Stimulated activated CD4-positive, alpha-beta T cell treated with anti-CD3 and anti-CD28 coated beads, Interleukin-12 subunit alpha, Interleukin-12 subunit beta, amount 100 ng/mL, for 24 hours (primary cell): ENCODE results near the gene CAPN13.

Experiments
- DNase-seq, 2 experiments: peaks; one replicate each; pipeline ENCODE4 v3.0.0-alpha.2; 2020; ENCODE audit warnings: low read depth in 2 of 2

The CAPN13 gene, protein sequence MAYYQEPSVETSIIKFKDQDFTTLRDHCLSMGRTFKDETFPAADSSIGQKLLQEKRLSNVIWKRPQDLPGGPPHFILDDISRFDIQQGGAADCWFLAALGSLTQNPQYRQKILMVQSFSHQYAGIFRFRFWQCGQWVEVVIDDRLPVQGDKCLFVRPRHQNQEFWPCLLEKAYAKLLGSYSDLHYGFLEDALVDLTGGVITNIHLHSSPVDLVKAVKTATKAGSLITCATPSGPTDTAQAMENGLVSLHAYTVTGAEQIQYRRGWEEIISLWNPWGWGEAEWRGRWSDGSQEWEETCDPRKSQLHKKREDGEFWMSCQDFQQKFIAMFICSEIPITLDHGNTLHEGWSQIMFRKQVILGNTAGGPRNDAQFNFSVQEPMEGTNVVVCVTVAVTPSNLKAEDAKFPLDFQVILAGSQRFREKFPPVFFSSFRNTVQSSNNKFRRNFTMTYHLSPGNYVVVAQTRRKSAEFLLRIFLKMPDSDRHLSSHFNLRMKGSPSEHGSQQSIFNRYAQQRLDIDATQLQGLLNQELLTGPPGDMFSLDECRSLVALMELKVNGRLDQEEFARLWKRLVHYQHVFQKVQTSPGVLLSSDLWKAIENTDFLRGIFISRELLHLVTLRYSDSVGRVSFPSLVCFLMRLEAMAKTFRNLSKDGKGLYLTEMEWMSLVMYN

DNA sequence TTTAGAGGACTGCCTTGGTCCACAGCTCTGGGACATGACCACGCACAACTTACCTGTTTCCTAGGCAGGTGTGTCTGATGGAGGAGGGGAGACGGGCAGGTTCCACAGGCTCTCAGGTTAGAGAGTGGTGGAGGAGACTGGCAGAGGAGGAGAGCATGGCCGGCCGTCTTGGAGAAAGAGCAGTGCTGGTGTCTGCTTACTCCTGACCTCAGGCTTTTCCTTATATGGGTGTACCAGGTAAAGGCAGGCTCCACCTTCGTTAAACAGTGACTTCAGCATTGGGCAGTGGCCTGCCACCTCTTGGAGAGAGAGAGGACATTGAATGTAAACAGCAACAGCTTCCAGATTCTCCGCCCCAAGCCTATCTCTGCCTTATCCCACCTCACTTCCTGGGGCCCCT lies at the start of gene CAPN13:
Gene CAPN13, minus strand, starts transcription at position 198 of the 400 bp plus-strand sequence. CDS start 20,121 bp downstream, outside the sequence.
- no peak for DNase-seq

DNA sequence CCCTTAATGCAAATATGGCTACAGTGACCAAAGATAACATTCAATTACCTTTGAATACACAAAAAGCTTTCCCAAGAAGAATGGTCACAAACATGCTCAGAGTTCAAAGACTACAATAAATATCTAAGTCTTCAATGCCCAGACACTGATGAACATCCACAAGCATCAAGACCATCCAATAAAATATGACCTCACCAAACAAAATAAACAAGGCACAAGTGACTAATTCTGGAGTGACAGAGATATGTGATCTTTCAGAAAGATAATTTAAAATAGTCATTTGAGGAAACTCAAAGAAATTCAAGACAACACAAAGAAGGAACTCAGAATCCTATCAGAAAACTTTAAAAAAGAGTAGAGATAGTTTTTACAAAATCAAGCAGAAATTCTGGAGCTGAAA lies 40.6 kb upstream of the CAPN13 start:
- no peak for DNase-seq

DNA sequence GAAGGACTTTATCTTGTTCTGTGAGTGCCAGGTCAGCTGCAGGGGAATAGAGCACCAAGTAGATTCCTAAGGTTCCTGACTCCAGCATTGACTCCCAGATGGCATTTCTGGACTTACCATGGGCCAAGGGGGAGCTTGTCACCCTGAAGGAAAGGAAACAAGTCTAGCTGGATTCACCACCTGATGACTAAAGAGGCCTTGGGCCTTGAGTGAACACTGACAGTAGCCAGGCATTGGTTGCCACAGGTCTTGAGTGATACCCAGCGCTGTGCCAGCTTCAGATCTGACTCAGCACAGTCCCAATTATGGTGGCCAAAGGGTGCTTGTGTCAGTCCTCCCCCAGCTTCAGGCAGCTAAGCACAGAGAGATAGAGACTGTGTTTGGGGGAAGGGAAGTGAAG lies 40.1 kb upstream of the CAPN13 start:
- no peak for DNase-seq

DNA sequence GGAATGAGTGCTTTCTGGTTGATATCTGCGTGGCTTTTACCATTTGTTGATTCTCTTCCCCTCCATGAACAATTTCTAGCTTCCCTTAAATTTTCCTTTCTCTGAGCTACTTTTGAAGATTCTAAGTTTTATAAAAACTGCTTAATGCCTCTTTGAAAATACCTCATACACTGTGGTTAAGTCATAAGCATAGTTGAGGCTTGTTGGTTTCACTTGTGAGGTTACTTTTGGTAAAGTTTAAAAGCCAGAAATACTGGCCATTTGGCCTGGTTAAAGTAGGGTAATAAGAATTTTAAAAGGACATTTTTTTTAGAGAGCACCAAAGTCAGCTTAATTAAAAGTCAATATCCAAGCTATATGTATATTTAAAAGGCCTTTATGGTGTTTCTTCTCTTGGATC lies 21.3 kb upstream of the CAPN13 start:
- no peak for DNase-seq

DNA sequence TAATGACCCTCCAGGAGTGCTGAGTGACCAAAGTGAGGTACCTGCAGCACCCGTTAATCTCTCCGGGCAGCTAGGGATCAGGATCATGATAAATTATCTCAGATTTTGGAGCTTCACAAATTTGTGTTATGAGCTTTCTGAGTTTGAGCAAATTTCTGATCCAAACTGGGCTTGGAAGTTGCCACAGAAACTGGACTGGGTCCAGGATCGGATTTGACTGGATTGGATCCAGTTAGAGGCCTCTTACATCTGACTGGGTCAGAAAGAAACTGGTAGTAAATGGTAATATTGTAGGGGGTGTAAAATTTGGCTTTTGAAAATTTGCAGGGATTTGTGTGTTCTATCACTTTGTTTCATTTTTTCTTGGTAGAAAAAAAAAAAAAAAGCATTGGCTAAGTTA lies 19.7 kb upstream of the CAPN13 start:
- no peak for DNase-seq

DNA sequence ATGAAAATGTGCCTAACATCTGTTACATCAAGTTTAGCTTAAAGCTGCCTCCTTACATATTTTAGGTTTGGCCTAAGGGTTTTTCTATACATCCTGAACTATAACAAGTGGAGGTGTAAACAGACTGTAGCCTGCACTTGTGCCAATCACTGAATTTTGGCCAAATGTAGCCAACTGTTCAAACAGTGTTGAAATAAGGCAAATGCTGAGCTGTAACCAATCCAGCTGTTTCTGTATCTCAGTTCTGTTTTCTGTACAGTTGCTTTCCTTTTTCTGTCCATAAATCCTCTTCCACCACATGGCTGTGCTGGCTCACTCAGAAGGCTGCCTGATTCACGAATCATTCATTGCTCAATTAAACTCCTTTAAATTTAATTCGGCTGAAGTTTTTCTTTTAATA lies 19.2 kb upstream of the CAPN13 start:
- no peak for DNase-seq

DNA sequence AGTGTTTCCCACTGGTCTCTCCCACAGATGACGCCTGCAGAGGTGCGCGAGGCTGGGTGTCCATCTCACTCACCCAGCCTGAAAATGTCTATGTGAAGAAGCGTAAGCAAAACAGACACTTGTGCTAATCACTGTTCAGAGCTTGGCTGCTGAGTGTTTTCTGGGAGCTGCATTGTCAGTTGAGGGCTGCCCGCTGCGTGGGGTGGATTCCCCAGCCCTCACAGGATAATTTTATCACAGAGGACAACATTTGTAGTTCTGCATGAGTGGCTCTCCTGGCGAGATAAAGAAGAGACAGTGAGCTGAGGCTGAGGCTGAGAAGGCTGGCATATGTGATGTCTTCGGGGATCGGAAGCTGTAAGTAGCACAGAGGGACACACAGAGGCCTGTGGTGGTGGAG lies 16.2 kb upstream of the CAPN13 start:
- DNase-seq: no peak

DNA sequence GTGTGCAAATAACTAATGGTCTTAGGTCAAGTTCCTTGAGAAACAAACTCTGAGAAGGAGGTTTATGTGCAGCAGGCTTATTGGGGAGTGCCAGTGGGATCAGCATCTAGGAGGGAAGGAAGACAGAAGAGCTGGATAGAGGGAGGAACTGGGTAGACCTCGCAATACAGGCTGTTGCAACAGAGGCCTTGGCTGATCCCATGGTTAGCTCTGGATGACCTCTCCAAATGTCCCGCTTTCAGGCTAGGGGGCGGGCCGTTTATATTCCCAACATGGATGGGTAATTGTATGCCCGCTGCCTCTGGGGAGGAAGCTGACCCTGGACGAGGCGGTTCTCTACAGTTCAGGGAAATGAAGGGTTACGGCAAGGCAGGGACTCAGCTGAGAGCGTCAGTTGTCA lies 14.7 kb upstream of the CAPN13 start:
- no peak for DNase-seq

DNA sequence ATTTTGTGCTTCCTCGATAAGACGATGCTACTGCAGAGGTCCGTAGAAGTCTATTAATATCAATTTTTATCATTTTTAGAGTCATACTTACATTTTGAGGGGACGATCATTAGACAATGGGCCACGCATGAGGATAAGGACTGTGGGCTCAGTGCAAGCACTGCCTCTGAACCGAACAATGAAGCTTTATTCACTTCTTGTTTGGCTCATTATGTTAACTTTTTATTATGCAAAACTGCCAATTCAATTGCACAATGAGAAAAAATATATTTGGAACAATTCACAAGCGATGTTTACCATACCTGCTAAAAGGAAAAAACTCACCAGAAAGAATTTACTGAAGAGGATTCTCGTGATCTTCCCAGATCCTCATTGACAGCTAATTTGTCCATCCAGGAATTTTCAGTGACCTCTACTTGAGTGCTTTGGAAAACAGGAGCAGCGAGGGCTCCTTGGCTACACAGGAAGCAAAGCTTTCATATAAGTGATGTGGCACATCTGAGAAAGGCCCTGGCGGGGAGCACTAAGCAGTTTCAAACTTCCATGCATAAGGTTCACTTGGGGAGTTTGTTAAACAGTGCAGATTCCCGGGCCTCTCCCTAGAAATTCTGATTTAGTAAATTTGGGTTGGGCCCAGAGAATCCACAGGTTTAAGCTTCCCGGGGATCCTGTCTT lies 13.3 kb upstream of the CAPN13 start:
- no peak for DNase-seq

DNA sequence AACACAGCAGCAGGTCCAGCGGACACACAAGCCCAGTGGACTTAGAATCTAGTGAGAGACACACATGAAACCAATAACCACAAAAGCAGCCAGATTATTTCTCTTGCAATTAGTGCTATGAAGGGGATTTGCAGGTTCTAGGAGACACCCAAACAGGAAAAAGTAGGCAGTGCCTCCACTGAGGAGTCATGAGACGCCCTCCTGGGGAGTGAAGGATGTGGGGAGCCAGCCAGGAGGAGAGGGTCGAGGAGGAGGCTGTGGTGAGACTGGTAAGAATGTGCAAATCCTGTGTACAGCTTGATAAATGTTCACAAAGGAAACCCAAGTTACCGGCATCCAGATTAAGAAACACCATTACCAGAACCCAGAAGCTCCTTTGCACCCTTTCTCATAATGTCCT lies 2.7 kb upstream of the CAPN13 start:
- DNase-seq: no peak

DNA sequence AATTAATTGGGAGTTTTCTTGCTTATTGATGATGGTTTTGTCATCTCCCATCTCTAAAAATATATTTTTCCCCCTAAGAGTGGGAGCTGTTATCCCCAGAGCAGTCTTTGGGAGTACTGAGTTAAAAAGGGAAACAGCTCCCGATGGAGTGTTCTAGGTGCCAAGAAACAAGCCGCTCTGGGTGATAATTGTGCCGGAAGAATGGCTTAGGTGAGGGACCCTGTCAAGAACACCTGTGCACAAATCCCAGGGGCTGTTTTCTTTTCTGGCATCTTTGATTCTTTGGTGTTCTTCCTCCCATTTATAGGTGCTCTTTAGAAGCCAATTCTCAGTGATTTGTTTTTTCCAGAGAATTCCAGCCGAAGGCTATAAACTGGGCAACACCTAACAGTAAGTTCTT lies 1.4 kb upstream of the CAPN13 start:
- no peak for DNase-seq

DNA sequence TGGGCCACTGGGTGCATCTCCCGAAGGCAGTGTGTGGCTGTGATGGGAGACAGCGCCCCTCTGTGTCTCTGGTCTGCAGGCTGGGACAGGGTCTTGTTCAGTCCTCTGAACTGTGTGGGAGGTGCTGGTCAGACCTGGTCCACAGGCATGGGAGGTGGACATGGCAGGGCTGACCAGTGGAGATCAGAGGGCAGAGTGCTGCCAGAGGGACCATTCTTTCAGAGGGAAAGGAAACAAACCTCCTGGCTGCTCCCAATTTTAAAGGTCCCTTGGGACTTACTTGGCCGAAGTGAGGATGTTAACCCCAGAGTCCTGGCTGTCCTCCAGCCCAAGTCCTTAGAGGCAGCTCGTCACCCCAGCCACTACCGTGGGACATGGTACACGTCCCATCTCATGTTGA lies 4.0 kb downstream of the CAPN13 start:
- DNase-seq: no peak

DNA sequence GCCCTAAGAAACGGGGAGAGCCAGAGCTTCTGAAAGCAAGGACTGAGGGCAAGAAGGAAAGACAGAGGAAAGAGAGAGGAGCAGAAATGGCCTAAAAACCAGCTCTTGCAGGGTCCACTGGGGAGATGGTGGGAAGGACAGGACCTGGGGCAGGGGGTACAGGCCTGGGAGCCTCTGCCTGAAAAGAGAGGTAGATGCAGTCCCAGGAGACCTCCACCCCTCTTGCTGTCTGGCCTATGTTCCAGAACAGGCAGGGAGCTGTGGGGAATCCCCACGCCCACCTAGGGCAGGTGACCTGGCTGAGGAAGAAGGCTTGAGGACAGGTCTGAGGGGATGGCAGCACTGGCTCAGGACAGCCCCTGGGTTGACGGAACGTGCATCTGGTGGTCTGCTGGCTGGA lies 4.6 kb downstream of the CAPN13 start:
- no peak for DNase-seq

DNA sequence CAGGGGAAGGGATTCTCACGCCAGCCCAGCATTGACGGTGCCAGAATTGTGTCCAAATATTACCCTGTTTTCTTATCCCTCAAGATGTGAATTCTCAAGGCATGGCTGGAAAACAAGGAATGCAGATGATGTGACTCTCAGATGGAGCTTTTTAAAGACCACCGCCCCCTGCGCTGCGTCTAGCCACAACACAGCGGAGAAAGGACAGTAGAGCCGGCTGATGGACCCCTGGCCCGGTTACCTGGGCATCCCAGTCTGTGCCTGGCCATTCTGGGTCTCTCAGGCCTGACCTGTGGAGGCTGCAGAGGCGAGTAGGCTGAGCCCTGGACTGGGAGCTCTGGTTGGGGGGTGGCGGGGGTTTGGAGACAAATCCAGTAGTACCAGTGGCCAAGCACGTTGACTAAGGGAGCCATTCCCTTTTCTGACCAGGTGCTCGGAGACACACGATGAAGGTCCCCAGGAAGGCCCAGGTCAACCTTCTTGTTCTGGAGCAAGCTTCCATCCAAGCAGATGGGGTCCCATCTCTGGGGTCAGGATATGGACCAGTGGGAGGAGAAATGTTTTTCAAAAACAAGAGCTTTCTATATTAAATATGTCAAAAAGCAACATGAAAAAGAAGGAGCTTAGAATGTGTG lies 5.3 kb downstream of the CAPN13 start:
- no peak for DNase-seq

DNA sequence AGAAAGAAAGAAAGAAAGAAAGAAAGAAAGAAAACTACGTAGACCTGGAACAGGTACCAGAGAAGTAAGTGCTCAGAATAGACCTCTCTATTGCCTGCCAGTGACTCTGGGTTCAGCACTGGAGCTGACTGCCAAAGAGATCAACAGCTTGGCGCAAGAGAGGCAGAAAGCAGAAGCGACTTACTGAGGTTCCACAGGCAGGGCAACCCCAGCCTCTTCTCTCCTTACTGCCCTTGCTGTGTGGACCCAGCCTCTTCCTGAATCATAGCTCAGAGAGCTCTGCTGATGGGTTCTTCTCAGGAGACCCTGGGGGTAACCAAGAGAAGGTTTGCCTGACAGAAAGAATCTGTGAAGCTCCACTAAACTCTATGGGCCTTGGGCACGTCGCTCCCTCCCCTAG lies 7.1 kb downstream of the CAPN13 start:
- no peak for DNase-seq

DNA sequence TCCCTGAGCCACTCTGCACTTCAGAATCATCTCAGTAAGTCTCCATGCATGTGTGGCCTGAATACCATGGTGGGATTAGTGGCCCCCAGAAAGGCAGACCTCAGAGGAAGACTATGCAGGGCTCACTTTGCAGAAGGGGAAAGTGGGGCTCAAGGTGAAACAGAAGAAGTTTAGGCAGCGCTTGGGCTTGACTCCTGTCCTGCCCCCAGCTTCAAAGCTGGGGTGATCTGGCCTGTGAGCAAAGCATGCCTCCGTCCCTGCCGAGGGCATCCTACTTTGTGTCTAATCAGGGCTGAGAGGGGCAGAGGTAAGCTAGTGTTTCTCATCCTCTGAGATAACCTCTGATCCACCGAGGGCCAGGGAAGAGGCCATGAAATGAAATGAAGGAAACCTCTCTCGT lies 7.9 kb downstream of the CAPN13 start:
- DNase-seq: no peak

DNA sequence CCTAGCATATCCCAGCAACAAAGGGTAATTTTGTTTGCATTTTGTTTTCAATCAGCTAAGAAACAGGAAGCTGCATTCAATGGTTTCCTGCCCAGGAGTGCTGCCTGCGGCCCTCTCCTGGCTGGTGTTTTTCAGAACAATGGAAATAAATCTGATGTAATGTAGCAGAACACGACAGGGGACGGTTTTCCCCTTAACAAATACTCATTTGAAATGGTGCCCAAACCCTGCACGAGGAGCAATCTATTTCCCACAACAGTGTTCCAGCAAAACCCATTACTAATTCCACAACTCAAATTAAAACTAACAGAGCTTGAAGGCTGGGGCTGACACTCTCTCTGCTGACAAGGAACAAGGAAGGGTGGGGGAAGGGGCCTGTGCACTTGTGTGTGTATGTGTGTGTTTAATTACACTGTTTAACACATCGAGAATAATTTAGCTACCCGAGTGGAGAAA lies 8.7 kb downstream of the CAPN13 start:
- no peak for DNase-seq

DNA sequence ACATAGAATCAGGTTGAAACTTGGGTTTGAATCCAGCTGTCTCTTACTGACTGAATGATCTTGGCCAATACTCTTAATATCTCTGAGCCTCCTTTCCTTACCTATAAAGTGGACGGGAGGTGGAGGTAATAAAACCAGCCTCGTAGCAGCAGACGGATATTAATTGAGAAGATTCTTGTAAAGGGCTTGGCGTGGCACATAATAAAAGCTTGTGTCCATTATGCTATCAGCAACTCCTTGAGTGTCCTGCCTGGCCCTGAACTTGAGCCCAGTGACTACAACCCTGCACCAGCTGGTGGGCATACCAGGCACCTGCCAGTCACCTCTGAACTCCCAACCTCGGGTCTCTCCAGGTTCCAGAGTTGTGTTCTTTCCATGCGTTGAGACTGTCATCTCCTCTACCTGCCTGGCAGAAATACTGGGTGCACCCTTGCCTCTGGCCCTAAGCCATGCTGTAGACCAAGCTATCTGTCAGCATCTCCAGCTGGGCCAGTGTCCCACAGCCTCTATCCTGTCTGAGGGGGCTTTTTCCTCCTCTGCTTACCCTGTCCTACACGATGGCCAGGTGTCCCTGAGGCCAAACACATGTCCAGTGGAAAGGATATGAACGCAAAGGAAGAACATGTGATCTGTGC lies 9.7 kb downstream of the CAPN13 start:
- DNase-seq: no peak

DNA sequence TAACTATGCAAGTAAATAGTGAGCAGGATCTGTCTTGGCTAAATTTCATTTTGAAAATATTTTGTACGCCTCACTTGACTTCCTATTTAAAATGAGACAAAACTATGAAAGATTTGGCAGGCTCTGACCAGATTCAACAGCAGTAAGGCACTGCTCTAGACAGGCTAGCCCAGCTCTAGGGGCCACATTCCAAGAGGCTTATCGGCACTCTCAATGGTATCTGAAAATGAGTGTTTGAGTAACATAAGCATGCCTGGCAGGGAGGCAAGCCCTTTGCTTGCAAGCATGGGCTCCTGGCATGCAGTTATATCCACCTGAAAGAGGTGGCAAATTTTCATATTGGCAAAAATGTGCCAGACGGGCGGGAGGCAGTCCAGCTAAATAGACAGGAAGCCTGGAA lies 10.5 kb downstream of the CAPN13 start:
- DNase-seq: no peak

DNA sequence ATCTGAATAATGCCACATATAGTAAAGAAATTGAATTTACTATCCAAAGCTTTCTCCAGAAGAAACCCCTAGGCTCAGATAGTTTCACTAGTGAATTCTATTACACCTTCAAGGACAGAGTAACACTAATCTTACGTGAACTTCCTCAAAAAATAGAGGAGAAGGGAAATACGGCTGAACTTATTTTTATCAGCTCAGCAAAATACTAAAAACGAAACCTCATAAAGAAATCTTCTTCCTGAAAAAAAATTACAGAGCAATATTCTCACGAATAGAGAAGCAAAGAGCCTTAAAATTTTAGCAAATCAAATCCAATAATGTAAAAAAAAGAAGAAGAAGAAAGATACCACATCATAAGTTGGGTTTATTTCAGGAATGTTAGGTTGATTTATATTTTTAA lies 14.7 kb downstream of the CAPN13 start:
- no peak for DNase-seq

DNA sequence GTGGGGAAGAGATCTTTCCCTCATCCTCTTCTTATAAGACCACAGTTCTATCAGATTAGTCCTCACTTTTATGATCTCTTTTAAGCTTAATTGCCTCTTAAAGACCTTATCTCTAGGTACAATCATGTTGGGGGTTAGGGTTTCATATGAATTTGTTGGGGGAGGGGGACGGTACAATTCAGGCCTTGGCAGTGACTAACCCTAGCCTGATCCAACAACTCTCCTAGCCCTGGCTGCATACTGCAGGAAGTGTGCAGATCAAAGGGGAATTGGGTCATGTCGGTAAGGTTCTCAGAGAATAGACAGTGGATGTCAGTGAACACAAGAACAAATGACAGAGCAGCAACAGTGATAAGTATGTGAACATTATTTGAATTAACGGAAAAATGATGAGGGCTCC lies 16.4 kb downstream of the CAPN13 start:
- no peak for DNase-seq

DNA sequence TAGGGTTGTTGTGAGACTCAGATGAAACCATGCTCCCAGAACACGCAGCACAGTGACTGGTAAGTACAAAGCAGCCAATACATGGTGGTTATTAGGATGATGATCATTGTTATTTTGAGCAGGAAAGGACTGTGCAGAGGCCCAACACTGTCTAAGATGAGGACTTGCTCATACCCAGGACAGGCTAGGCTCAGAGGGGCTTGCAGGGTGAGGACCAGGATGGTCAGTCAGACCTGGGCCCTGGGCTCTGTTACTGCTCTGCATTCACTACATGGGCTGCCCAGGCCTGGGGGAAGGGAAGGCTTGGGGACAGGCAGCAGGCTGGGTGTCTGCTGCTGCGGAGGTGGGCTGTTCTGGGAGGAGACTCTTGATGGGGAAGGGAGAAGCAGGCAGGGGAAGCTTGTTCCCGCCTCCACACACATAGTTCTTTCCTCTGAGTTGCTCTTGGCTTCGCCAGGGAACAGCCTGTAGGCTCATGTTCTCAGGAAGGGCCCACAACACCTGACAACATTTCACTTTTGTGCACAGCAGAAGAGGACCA lies 17.5 kb downstream of the CAPN13 start:
- no peak for DNase-seq
